ENCODE results near the gene OR5I1. TPM values are rescaled to one million over a fixed set of nuclear protein-coding genes. Genes with fewer than 3 reads are reported as not detected.
"Not testable (repeated sequence)": the region's sequence is repeated elsewhere in the genome, so short reads cannot be mapped to it uniquely, and the experiment has no call there.

Gene OR5I1
- total and polyA plus RNA-seq, 2 of the 8 experiments (the other 6 are each of a cell fraction or from before 2014, with no cell fraction given): not detected

DNA sequence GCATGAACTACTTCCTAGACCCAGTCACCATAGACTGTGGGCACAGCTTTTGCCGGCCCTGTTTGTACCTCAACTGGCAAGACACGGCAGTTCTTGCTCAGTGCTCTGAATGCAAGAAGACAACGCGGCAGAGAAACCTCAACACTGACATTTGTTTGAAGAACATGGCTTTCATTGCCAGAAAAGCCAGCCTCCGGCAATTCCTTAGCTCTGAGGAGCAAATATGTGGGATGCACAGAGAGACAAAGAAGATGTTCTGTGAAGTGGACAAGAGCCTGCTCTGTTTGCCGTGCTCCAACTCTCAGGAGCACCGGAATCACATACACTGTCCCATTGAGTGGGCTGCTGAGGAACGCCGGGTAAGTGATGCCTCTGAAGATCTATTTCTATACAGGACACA, 50.7 kb downstream of the OR5I1 start:
- H4K91ac ChIP-seq (replicated peaks; ENCODE audit: insufficient read length, low read length); H2BK5ac ChIP-seq (ENCODE audit: low read depth, low read length); H2BK20ac ChIP-seq (ENCODE audit: low read length); H4K8ac ChIP-seq (ENCODE audit: extremely low read depth, insufficient read depth, low read length); H3K4ac ChIP-seq (replicated peaks; ENCODE audit: insufficient read length, low read depth, low read length); H2AK5ac ChIP-seq (ENCODE audit: low read depth, low read length); H3K14ac ChIP-seq (ENCODE audit: insufficient read length); H3K18ac ChIP-seq (ENCODE audit: extremely low read depth, low read length); POLR2A ChIA-PET (ENCODE audit: partially characterized antibody); H3K23me2 ChIP-seq (ENCODE audit: low read depth, low read length); H3K4me1 ChIP-seq (replicated peaks in 1 of 4; ENCODE audit: control insufficient read depth in 3 of 4, insufficient read depth in 4 of 4, low read length in 3 of 4); DNase-seq (ENCODE audit: low read depth in 1 of 2, low spot score in 2 of 2); H3K27me3 ChIP-seq (replicated peaks in 1 of 4; ENCODE audit: control insufficient read depth in 3 of 4, extremely low read depth in 1 of 4, insufficient read depth in 3 of 4, low read length in 3 of 4); H2AFZ ChIP-seq (ENCODE audit: low read length); CTCF ChIA-PET (ENCODE audit: partially characterized antibody); H3K36me3 ChIP-seq (ENCODE audit: control insufficient read depth in 2 of 4, insufficient read depth in 4 of 4, low read length in 3 of 4); H3K23ac ChIP-seq (ENCODE audit: insufficient read length); FAIRE-seq; H2BK120ac ChIP-seq (replicated peaks; ENCODE audit: low read depth, low read length); H3K79me1 ChIP-seq (ENCODE audit: low read depth, low read length); H4K5ac ChIP-seq (ENCODE audit: insufficient read length, low read depth, low read length); H3K27ac ChIP-seq (ENCODE audit: low read depth, low read length); H4K20me1 ChIP-seq (replicated peaks in 1 of 2; ENCODE audit: control insufficient read depth in 1 of 2, insufficient read depth in 2 of 2, low read length in 2 of 2); H3K79me2 ChIP-seq (ENCODE audit: control insufficient read depth in 1 of 2, insufficient read depth in 2 of 2, low read length in 2 of 2); H3K56ac ChIP-seq (replicated peaks; ENCODE audit: insufficient read length, low read depth, low read length); H3K4me2 ChIP-seq (ENCODE audit: insufficient read depth in 1 of 2, low read depth in 2 of 2, low read length in 2 of 2); H2BK12ac ChIP-seq (ENCODE audit: low read depth, low read length); H3K9me3 ChIP-seq (ENCODE audit: insufficient read depth in 2 of 2, low read depth in 1 of 2, low read length in 1 of 2); H3K4me3 ChIP-seq (ENCODE audit: extremely low read depth in 1 of 4, insufficient read depth in 2 of 4, low read depth in 3 of 4, low read length in 4 of 4); H2BK15ac ChIP-seq (ENCODE audit: low read length); H3K9ac ChIP-seq (replicated peaks in 1 of 4; ENCODE audit: extremely low read depth in 1 of 4, low read depth in 3 of 4, low read length in 3 of 4): not testable (repeated sequence)
- 91% methylated on average over 9 of the region's 9 CpGs; no CpG with 5 or more reads in 1 of the 2 experiments for WGBS, 2 experiments (ENCODE audit: extremely low coverage in 1 of 2, insufficient coverage in 1 of 2, insufficient read length in 1 of 2, insufficient replicate concordance in 2 of 2, low coverage in 1 of 2, low lambda C conversion rate in 2 of 2, missing lambda C conversion rate in 1 of 2)

Other genes starting within 250 kb of the OR5I1 start
- gene OR5D13, start 163.0 kb downstream of the OR5I1 start, total RNA-seq (2021; fragmentation: NEBNext Ultra II Directional; extraction: Animal tissue kit (Norgen Biotek cat#: 25700)): not detected in 2 replicates
- gene OR5D13, start 163.0 kb downstream of the OR5I1 start, polyA plus RNA-seq (2011; rRNA removed): not detected in 2 replicates
- gene OR5D14, start 140.8 kb downstream of the OR5I1 start, total RNA-seq (2021; fragmentation: NEBNext Ultra II Directional; extraction: Animal tissue kit (Norgen Biotek cat#: 25700)): not detected in 2 replicates
- not detected in 2 replicates for gene OR5D14, start 140.8 kb downstream of the OR5I1 start, polyA plus RNA-seq (2011; rRNA removed)
- gene OR5L1, start 125.0 kb downstream of the OR5I1 start, total RNA-seq (2021; fragmentation: NEBNext Ultra II Directional; extraction: Animal tissue kit (Norgen Biotek cat#: 25700)): not detected in 2 replicates
- gene OR5L1, start 125.0 kb downstream of the OR5I1 start, polyA plus RNA-seq (2011; rRNA removed): not detected in 2 replicates
- not detected in 2 replicates for gene OR5D18, start 116.8 kb downstream of the OR5I1 start, total RNA-seq (2021; fragmentation: NEBNext Ultra II Directional; extraction: Animal tissue kit (Norgen Biotek cat#: 25700))
- not detected in 2 replicates for gene OR5D18, start 116.8 kb downstream of the OR5I1 start, polyA plus RNA-seq (2011; rRNA removed)
- gene OR5L2, start 109.2 kb downstream of the OR5I1 start, total RNA-seq (2021; fragmentation: NEBNext Ultra II Directional; extraction: Animal tissue kit (Norgen Biotek cat#: 25700)): not detected in 2 replicates
- gene OR5L2, start 109.2 kb downstream of the OR5I1 start, polyA plus RNA-seq (2011; rRNA removed): not detected in 2 replicates
- gene OR5D16, start 97.6 kb downstream of the OR5I1 start, total RNA-seq (2021; fragmentation: NEBNext Ultra II Directional; extraction: Animal tissue kit (Norgen Biotek cat#: 25700)): not detected in 2 replicates
- gene OR5D16, start 97.6 kb downstream of the OR5I1 start, polyA plus RNA-seq (2011; rRNA removed): not detected in 2 replicates
- gene TRIM51, start 53.1 kb downstream of the OR5I1 start, total RNA-seq (2021; fragmentation: NEBNext Ultra II Directional; extraction: Animal tissue kit (Norgen Biotek cat#: 25700)): not detected in 2 replicates
- not detected in 2 replicates for gene TRIM51, start 53.1 kb downstream of the OR5I1 start, polyA plus RNA-seq (2011; rRNA removed)
- not detected in 2 replicates for gene OR5W2, start 21.8 kb downstream of the OR5I1 start, total RNA-seq (2021; fragmentation: NEBNext Ultra II Directional; extraction: Animal tissue kit (Norgen Biotek cat#: 25700))
- not detected in 2 replicates for gene OR5W2, start 21.8 kb downstream of the OR5I1 start, polyA plus RNA-seq (2011; rRNA removed)
- gene OR10AG1, start 33.5 kb upstream of the OR5I1 start, total RNA-seq (2021; fragmentation: NEBNext Ultra II Directional; extraction: Animal tissue kit (Norgen Biotek cat#: 25700)): not detected in 2 replicates
- not detected in 2 replicates for gene OR10AG1, start 33.5 kb upstream of the OR5I1 start, polyA plus RNA-seq (2011; rRNA removed)
- gene OR5F1, start 58.2 kb upstream of the OR5I1 start, total RNA-seq (2021; fragmentation: NEBNext Ultra II Directional; extraction: Animal tissue kit (Norgen Biotek cat#: 25700)): not detected in 2 replicates
- gene OR5F1, start 58.2 kb upstream of the OR5I1 start, polyA plus RNA-seq (2011; rRNA removed): not detected in 2 replicates
- not detected in 2 replicates for gene OR5AS1, start 91.3 kb upstream of the OR5I1 start, total RNA-seq (2021; fragmentation: NEBNext Ultra II Directional; extraction: Animal tissue kit (Norgen Biotek cat#: 25700))
- not detected in 2 replicates for gene OR5AS1, start 91.3 kb upstream of the OR5I1 start, polyA plus RNA-seq (2011; rRNA removed)
- gene OR8I2, start 156.9 kb upstream of the OR5I1 start, total RNA-seq (2021; fragmentation: NEBNext Ultra II Directional; extraction: Animal tissue kit (Norgen Biotek cat#: 25700)): not detected in 2 replicates
- gene OR8I2, start 156.9 kb upstream of the OR5I1 start, polyA plus RNA-seq (2011; rRNA removed): not detected in 2 replicates
- gene OR8H2, start 167.3 kb upstream of the OR5I1 start, total RNA-seq (2021; fragmentation: NEBNext Ultra II Directional; extraction: Animal tissue kit (Norgen Biotek cat#: 25700)): not detected in 2 replicates
- not detected in 2 replicates for gene OR8H2, start 167.3 kb upstream of the OR5I1 start, polyA plus RNA-seq (2011; rRNA removed)
- not detected in 2 replicates for gene OR8H3, start 186.0 kb upstream of the OR5I1 start, total RNA-seq (2021; fragmentation: NEBNext Ultra II Directional; extraction: Animal tissue kit (Norgen Biotek cat#: 25700))
- gene OR8H3, start 186.0 kb upstream of the OR5I1 start, polyA plus RNA-seq (2011; rRNA removed): not detected in 2 replicates
- not detected in 2 replicates for gene OR8J3, start 203.8 kb upstream of the OR5I1 start, total RNA-seq (2021; fragmentation: NEBNext Ultra II Directional; extraction: Animal tissue kit (Norgen Biotek cat#: 25700))
- gene OR8J3, start 203.8 kb upstream of the OR5I1 start, polyA plus RNA-seq (2011; rRNA removed): not detected in 2 replicates
- gene OR8K5, start 223.9 kb upstream of the OR5I1 start, total RNA-seq (2021; fragmentation: NEBNext Ultra II Directional; extraction: Animal tissue kit (Norgen Biotek cat#: 25700)): not detected in 2 replicates
- not detected in 2 replicates for gene OR8K5, start 223.9 kb upstream of the OR5I1 start, polyA plus RNA-seq (2011; rRNA removed)
- not detected in 2 replicates for gene OR5J2, start 240.2 kb upstream of the OR5I1 start, total RNA-seq (2021; fragmentation: NEBNext Ultra II Directional; extraction: Animal tissue kit (Norgen Biotek cat#: 25700))
- not detected in 2 replicates for gene OR5J2, start 240.2 kb upstream of the OR5I1 start, polyA plus RNA-seq (2011; rRNA removed)

All from H1 (cell line).